Stimulated activated CD8-positive, alpha-beta memory T cell treated with anti-CD3 and anti-CD28 coated beads, Interleukin-15, amount 100 ng/mL, for 4 hours (primary cell): ENCODE results near the gene SPDYE1.

ENCODE experiments used
- DNase-seq, 2 donors: peaks; one replicate each; pipeline ENCODE4 v3.0.0-alpha.2; 2020; ENCODE audit warnings: low read depth in 2 of 2

Gene SPDYE1

DNA sequence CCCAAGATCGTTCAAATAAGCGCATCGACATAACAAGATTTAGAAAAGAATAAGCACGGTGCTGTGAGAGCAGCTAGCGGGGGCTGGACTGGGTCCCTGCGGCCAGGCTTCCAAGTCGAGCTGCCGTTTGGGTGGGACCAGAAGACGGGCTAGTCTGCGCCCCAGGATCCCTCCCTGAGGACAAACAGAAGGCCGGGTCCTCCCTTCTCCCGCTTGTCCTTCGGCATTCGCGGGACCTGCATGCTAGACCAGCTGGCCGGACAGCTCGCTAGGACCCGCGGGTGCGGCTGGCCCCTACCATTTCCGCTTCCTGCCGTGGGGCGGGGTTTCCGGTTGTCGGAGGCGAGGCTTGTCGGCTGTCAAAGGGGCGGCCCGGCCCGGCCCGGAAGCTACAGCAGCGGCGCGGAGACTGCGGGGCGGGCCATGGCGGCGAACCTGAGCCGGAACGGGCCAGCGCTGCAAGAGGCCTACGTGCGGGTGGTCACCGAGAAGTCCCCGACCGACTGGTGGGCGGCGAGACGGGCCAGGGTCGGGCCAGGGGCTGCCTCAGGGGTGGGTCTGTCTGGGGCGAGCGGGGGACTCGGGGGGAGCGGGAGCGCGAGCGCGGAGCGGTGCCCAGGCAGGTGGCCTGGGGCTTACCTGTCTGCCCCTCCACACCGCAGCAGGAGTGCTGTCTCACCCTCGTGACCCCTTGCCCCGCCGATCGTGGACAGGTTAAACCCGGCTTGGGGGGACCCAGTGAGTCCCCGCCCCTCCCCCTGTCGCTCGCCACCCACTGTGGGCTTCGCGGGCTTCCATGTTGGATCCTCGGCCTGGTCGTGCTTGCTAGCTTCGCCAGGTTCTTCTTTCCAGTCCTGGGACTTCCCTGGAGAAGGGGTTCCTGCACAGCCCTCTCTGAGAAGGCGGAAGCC is 46.9 kb downstream of the SPDYE1 start, which contains the start of gene DBNL:
DBNL (plus strand) TSS at position 388 of the 911 bp plus-strand sequence; CDS start at position 424, 36 bp downstream.
- DNase-seq: peak; percentile 78 to 79

GRCh38 chr7:44045226-44046014 is 47.7 kb downstream of the SPDYE1 start:
- no peak for DNase-seq

- no peak for DNase-seq
These were observed 48.8 kb downstream of the SPDYE1 start for GRCh38 chr7:44046321-44047061.

DNA sequence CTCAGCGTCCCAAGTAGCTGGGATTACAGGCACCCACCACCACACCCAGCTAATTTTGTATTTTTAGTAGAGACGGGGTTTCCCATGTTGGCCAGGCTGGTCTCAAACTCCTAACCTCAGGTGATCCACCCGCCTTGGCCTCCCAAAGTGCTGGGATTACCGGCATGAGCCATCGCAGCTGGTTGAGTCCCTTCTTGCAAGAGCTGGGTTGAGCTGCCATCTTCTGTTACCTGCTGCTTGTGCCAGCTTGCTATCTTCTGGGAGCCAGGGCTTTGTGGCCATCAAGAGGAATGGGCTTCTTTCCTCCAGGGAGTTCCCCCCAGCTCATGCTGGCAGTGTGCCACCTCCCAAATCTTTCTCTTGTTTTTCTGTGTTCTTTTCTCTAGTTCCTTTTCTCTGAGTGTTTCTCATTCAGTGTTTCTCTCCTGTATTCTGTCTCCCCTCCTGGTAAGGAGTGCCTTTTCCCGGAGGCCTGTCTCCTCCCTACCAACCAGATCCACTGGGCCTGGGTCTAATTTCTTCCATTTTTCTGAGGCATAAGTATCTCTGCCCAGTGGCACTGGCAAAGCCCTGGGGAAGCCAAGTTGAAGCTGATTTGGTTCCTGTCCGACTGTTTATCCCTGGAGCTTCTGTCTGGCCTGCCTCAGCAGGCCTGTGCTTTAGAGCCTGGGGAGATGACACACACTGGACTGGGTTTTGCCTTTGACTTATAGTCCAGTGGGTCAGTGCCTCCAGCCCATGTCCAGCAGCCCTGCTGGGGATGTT is 50.5 kb downstream of the SPDYE1 start:
- DNase-seq: no peak

DNA sequence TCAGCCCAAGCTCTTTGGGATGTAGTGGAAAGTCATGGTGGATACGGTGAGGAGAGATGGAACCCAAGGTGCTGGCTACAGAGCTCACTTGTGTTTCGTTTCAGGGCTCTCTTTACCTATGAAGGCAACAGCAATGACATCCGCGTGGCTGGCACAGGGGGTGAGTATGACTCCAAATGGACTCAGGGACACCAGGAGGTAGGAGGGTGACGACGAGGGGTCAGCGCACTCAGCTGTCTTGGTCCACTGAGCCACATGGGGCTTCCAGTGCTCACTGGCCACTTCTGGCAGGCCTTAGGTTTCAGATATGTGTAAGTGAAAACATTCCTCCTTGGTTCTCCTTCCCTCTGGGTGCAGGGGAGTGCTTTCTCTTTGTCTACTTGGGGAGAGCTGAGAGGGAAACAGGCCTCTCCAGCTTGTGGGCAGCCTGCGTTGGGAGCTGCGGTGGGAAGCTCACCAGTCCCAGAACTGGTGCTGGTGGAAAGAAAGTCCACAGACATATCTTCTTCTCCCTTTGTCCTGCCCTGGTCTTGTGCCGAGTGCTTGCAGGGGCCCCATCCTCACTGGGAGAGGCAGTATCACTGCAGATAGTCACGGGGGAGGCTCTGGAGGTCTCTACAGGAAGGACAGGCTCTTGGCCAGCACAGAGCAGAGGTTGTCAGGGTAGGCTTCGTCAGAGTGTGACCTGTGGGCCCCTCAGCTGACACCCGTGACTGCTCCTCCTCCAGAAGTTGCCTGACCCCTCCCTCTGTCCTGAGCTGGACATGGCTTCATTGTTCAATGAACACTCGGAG is 52.6 kb downstream of the SPDYE1 start:
- DNase-seq: no peak

GRCh38 chr7:44050915-44051560 is 53.3 kb downstream of the SPDYE1 start:
- DNase-seq: no peak

DNA sequence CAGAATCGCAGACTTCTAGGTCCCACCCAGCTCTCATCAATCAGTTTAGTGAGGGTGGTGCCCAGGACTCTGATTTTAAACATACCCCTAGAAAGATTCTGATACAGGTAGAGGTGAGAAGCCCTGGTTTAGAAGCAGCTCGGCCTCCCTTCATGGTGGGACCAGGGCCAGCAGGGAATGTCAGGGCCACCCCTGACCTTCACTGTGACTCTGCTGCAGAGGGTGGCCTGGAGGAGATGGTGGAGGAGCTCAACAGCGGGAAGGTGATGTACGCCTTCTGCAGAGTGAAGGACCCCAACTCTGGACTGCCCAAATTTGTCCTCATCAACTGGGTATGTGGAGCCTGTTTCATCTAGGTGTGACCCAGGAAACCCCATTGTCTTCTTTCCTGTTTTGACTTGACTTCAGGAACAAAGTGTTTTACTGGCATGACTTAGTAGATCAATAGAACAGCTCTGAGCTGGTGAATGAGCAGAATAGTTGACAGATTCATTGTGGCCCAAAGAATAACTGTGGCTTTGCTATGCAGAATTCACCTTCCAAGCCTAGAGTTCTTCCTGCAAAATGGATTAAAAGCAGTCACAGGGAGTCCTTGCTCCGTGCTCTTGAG is 54.0 kb downstream of the SPDYE1 start:
- DNase-seq: no peak

DNA sequence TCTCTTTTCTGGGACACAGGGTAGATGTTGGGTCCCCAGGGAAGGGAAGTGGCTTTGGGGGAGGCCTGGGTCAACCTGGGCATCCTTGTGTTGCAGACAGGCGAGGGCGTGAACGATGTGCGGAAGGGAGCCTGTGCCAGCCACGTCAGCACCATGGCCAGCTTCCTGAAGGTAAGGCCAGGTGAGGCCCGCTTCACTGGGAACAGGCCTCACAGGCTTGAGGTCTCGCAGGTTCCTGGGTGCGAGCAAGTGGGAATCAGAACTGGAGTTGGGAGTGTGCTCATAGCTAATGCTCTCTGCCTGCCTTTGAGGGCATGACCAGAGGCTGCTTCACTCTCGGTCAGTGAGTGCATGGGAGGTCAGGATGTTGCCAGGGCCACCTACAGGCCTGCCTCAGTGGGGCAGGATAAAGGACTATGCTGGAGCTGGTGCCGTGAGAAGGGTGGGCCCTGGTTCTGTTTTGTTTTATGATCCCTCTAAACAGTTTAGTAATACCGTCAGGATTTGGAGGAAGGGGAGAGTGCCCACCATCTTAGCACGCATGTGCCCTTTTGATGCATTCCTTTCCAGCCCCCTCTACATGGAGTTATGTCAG is 55.2 kb downstream of the SPDYE1 start:
- no peak for DNase-seq

DNA sequence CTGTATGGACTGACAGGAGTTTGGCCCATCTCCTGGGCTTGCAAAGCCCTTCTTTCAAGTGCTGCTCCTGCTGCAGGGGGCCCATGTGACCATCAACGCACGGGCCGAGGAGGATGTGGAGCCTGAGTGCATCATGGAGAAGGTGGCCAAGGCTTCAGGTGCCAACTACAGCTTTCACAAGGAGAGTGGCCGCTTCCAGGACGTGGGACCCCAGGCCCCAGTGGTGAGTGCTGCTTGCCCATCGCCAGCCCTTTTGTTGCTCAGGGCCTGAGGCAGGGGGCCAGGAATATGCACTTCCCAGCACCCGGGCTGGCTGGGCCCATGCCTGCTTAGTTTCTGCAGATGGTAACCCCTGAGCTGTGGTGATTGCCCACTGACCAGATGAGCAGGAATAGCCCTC is 59.0 kb downstream of the SPDYE1 start:
- no peak for DNase-seq

- no peak for DNase-seq
These were observed 59.6 kb downstream of the SPDYE1 start for GRCh38 chr7:44057181-44057848.

- DNase-seq: no peak
These were observed 60.4 kb downstream of the SPDYE1 start for GRCh38 chr7:44057849-44058758.

DNA sequence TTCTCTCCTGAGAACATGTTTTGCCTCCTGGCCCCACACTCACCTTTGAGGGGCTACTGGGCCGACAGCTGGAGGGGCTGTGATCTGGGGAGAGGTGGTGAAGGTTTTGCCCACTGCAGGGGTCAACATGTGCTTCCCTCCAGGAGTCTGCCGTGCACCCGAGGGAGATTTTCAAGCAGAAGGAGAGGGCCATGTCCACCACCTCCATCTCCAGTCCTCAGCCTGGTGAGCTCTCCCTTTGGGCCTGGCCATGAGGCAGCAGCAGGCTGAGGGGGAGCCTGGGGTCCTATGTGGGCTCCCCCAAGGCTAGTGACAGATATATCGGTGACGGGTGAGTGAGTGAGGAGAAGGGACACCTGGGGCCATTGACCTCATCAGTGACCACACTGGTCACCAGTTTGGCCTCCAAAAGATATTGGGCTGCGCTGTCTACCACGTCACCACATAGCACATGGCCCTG is 61.1 kb downstream of the SPDYE1 start:
- no peak for DNase-seq

DNA sequence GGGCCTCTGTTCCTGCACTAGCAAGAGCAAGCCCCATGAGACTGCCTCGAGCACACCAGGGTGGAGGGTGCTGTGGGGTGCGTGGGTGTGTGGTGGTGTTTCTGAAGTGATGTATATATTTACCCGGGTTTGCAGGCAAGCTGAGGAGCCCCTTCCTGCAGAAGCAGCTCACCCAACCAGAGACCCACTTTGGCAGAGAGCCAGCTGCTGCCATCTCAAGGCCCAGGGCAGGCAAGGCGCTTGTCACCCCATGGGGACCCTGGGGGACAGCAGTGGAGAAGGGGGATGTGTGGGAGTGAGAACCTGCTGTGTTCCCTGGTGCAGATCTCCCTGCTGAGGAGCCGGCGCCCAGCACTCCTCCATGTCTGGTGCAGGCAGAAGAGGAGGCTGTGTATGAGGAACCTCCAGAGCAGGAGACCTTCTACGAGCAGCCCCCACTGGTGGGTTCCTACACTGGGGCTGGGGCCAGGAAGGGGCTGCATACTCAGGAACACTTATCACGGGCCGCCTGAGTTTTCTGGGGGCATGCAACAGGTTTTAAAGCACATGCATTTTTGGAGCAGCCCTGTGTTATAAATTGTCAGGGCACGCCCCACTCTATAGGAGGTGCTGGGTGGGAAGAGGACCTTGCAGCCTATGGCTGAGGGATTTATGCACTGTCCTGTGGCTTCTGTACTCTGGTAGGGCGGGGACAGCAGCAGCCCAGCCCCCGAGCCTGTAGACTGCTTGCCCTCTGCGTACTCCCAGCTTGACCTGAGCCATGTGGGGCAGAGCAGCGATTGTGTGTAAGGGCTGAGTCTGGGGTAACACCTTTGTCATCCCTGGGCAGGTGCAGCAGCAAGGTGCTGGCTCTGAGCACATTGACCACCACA is 61.8 kb downstream of the SPDYE1 start:
- DNase-seq: no peak
